HG03108 (cell line): ENCODE data around the gene OR2G3.

Experiments used
- ATAC-seq: cut with Tn5 transposase; IDR thresholded peaks from one replicate; pipeline ENCODE4 v1.9.1; 2021; ENCODE audit warnings: moderate library complexity; ENCODE audit not compliant: unreplicated experiment

Gene OR2G3

GRCh38 chr1:247605286-247605685 lies at the start of gene OR2G3:
Gene OR2G3, plus strand, starts transcription at chr1:247605586. Its CDS starts 0 bp downstream, at chr1:247605586.
- no peak for ATAC-seq

- ATAC-seq, result no peak
Observed at GRCh38 chr1:247557926-247558674, 47.3 kb upstream of the OR2G3 start.

GRCh38 chr1:247561711-247562110 lies 43.7 kb upstream of the OR2G3 start:
- ATAC-seq, result no peak

GRCh38 chr1:247562198-247562597 lies 43.2 kb upstream of the OR2G3 start:
- no peak for ATAC-seq

GRCh38 chr1:247574236-247574635 lies 31.1 kb upstream of the OR2G3 start:
- no peak for ATAC-seq

GRCh38 chr1:247574664-247575063 lies 30.7 kb upstream of the OR2G3 start:
- ATAC-seq, result no peak

GRCh38 chr1:247576514-247576913 lies 28.9 kb upstream of the OR2G3 start:
- ATAC-seq, result no peak

GRCh38 chr1:247578946-247579460 lies 26.4 kb upstream of the OR2G3 start:
- ATAC-seq, result no peak

- ATAC-seq, result no peak
Observed at GRCh38 chr1:247588060-247588459, 17.3 kb upstream of the OR2G3 start, which contains the start of gene OR2G2. Gene OR2G2, plus strand, starts transcription at chr1:247588360. Its CDS starts 0 bp downstream, at chr1:247588360.

GRCh38 chr1:247613405-247613804 lies 8.0 kb downstream of the OR2G3 start:
- ATAC-seq, result no peak

- no peak for ATAC-seq
Observed at GRCh38 chr1:247614625-247615024, 9.2 kb downstream of the OR2G3 start.

- no peak for ATAC-seq
Observed at GRCh38 chr1:247627951-247628350, 22.6 kb downstream of the OR2G3 start.

GRCh38 chr1:247638011-247638410 lies 32.6 kb downstream of the OR2G3 start:
- no peak for ATAC-seq

- ATAC-seq, result no peak
Observed at GRCh38 chr1:247638781-247639180, 33.4 kb downstream of the OR2G3 start.

- no peak for ATAC-seq
Observed at GRCh38 chr1:247639381-247639981, 34.1 kb downstream of the OR2G3 start.

- ATAC-seq, result no peak
Observed at GRCh38 chr1:247642742-247643141, 37.4 kb downstream of the OR2G3 start.

GRCh38 chr1:247646867-247647266 lies 41.5 kb downstream of the OR2G3 start:
- ATAC-seq, result no peak

GRCh38 chr1:247647864-247648263 lies 42.5 kb downstream of the OR2G3 start:
- no peak for ATAC-seq

- ATAC-seq, result no peak
Observed at GRCh38 chr1:247653040-247653439, 47.7 kb downstream of the OR2G3 start.
